HUES64 (cell line): ENCODE results near the gene NEDD8.

Source experiments
- H3K27ac ChIP-seq: 2 replicates; pipeline ENCODE4 v1.7.0; 2013; ENCODE audit warnings: low read depth, low read length, inconsistent platforms
- H3K27me3 ChIP-seq: 2 replicates; pipeline ENCODE4 v1.6.1; 2013; ENCODE audit warnings: mild to moderate bottlenecking, low read length; ENCODE audit not compliant: insufficient read depth
- H3K36me3 ChIP-seq: 2 replicates; pipeline ENCODE4 v1.6.1; 2013; ENCODE audit warnings: mild to moderate bottlenecking, low read length; ENCODE audit not compliant: insufficient read depth
- H3K4me1 ChIP-seq: 2 replicates; pipeline ENCODE4 v1.6.1; 2013; ENCODE audit warnings: mild to moderate bottlenecking, low read length, moderate library complexity; ENCODE audit not compliant: insufficient read depth
- H3K4me3 ChIP-seq: 2 replicates; pipeline ENCODE4 v1.5.1; 2013; ENCODE audit warnings: mild to moderate bottlenecking, low read length, moderate library complexity
- H3K9ac ChIP-seq: 2 replicates; pipeline ENCODE4 v1.6.1; 2013; ENCODE audit warnings: mild to moderate bottlenecking, low read depth, low read length
- H3K9me3 ChIP-seq: 2 replicates; pipeline ENCODE4 v1.6.1; 2013; ENCODE audit warnings: low read depth, low read length; ENCODE audit not compliant: insufficient read depth
- WGBS: fragments of 150-250, 120-280 bp; methylation state at CpG from one replicate; pipeline ENCODE4 v1.1.7; 2013; ENCODE audit warnings: missing lambda C conversion rate; 5-methylcytosine and 5-hydroxymethylcytosine counted together

The NEDD8 gene

GRCh38 chr14:24192933-24193332 is 39.2 kb downstream of the NEDD8 start:
- Histone ChIP-seq H3K9me3 (no peaks in the 10 kb centered on the region), H3K4me1 (peaks cover 4% of the 10 kb centered on the region; the same call in 1 of the 2 replicates), H3K4me3 (no peak overlapping the region), H3K36me3 (peaks cover 33% of the 10 kb centered on the region), H3K27ac (no peak overlapping the region), H3K9ac (no peak overlapping the region), H3K27me3 (no peaks in the 10 kb centered on the region)
- 96% methylated on average over 15 of the region's 15 CpGs for WGBS

GRCh38 chr14:24190416-24190815 is 41.8 kb downstream of the NEDD8 start:
- H3K9me3 ChIP-seq = no peaks in the 10 kb centered on the region
- H3K4me1 ChIP-seq = peaks cover 9% of the 10 kb centered on the region; the same call in 1 of the 2 replicates
- H3K27me3 ChIP-seq = no peaks in the 10 kb centered on the region
- H3K4me3 ChIP-seq = no peak overlapping the region
- no peak overlapping the region for H3K27ac ChIP-seq
- no peak overlapping the region for H3K9ac ChIP-seq
- peaks cover 56% of the 10 kb centered on the region for H3K36me3 ChIP-seq
- 90% methylated on average over 10 of the region's 10 CpGs for WGBS

- Histone ChIP-seq H3K4me1 (peaks cover 9% of the 10 kb centered on the region; the same call in 1 of the 2 replicates), H3K9me3 (no peaks in the 10 kb centered on the region), H3K27me3 (no peaks in the 10 kb centered on the region), H3K9ac (peak overlapping the region; percentile 44; the same call in 1 of the 2 replicates), H3K4me3 (peak overlapping the region; percentile 85), H3K36me3 (peaks cover 65% of the 10 kb centered on the region), H3K27ac (no peak overlapping the region)
- 94% methylated on average over 9 of the region's 9 CpGs for WGBS
Measured at GRCh38 chr14:24189460-24189859, 42.7 kb downstream of the NEDD8 start.

GRCh38 chr14:24189059-24189375 is 43.1 kb downstream of the NEDD8 start:
- WGBS = 0% methylated on average over 3 of the region's 3 CpGs
- Histone ChIP-seq H3K27ac (peak overlapping the region; percentile 34; the same call in 1 of the 2 replicates), H3K27me3 (no peaks in the 10 kb centered on the region), H3K9me3 (no peaks in the 10 kb centered on the region), H3K4me3 (peak overlapping the region; percentile 85), H3K4me1 (peaks cover 9% of the 10 kb centered on the region; the same call in 1 of the 2 replicates), H3K36me3 (peaks cover 69% of the 10 kb centered on the region), H3K9ac (peak overlapping the region; percentile 44; the same call in 1 of the 2 replicates)

GRCh38 chr14:24188251-24189058 is 43.7 kb downstream of the NEDD8 start, which contains the start of gene IPO4:
TSS of gene IPO4 (minus strand) at chr14:24188816. CDS start at chr14:24188787, 29 bp downstream.
- Histone ChIP-seq H3K9ac (peak within 1 kb of the TSS; percentile 84), H3K27ac (peak within 1 kb of the TSS; percentile 66), H3K9me3 (no peaks in the 10 kb centered on the region), H3K36me3 (peaks cover 71% of the 10 kb centered on the region), H3K4me3 (peak within 1 kb of the TSS; percentile 85), H3K4me1 (peaks cover 9% of the 10 kb centered on the region; the same call in 1 of the 2 replicates), H3K27me3 (no peaks in the 10 kb centered on the region)
- under 1% methylated on average over 65 of the region's 65 CpGs for whole genome bisulfite sequencing

- Histone ChIP-seq H3K4me3 (peak overlapping the region; percentile 85), H3K36me3 (peaks cover 74% of the 10 kb centered on the region), H3K9me3 (no peaks in the 10 kb centered on the region), H3K27ac (no peak overlapping the region), H3K4me1 (peaks cover 9% of the 10 kb centered on the region; the same call in 1 of the 2 replicates), H3K27me3 (no peaks in the 10 kb centered on the region), H3K9ac (peak overlapping the region; percentile 84; the same call in 1 of the 2 replicates)
- 95% methylated on average over 2 of the region's 2 CpGs for WGBS
Measured at GRCh38 chr14:24187539-24187915, 44.6 kb downstream of the NEDD8 start.

- Histone ChIP-seq H3K9ac (no peak overlapping the region), H3K9me3 (no peaks in the 10 kb centered on the region), H3K4me1 (peaks cover 9% of the 10 kb centered on the region; the same call in 1 of the 2 replicates), H3K27ac (no peak overlapping the region), H3K27me3 (no peaks in the 10 kb centered on the region), H3K4me3 (no peak overlapping the region), H3K36me3 (peaks cover 74% of the 10 kb centered on the region)
- WGBS = 92% methylated on average over 10 of the region's 10 CpGs
Measured at GRCh38 chr14:24186831-24187538, 45.2 kb downstream of the NEDD8 start.

- Histone ChIP-seq H3K27me3 (no peaks in the 10 kb centered on the region), H3K27ac (no peak overlapping the region), H3K4me3 (no peak overlapping the region), H3K9me3 (no peaks in the 10 kb centered on the region), H3K4me1 (peaks cover 9% of the 10 kb centered on the region; the same call in 1 of the 2 replicates), H3K36me3 (peaks cover 77% of the 10 kb centered on the region), H3K9ac (no peak overlapping the region)
- WGBS = 95% methylated on average over 11 of the region's 11 CpGs
Measured at GRCh38 chr14:24185741-24186140, 46.4 kb downstream of the NEDD8 start.

- H3K9me3 ChIP-seq = no peaks in the 10 kb centered on the region
- no peak overlapping the region for H3K4me3 ChIP-seq
- no peak overlapping the region for H3K9ac ChIP-seq
- peaks cover 81% of the 10 kb centered on the region for H3K36me3 ChIP-seq
- no peak overlapping the region for H3K27ac ChIP-seq
- no peaks in the 10 kb centered on the region for H3K27me3 ChIP-seq
- peaks cover 9% of the 10 kb centered on the region; the same call in 1 of the 2 replicates for H3K4me1 ChIP-seq
- WGBS = 91% methylated on average over 7 of the region's 7 CpGs
Measured at GRCh38 chr14:24185026-24185425, 47.1 kb downstream of the NEDD8 start.

- no peaks in the 10 kb centered on the region for H3K9me3 ChIP-seq
- peaks cover 9% of the 10 kb centered on the region; the same call in 1 of the 2 replicates for H3K4me1 ChIP-seq
- 93% methylated on average over 19 of the region's 19 CpGs for WGBS
- no peak overlapping the region for H3K9ac ChIP-seq
- H3K27ac ChIP-seq = no peak overlapping the region
- no peaks in the 10 kb centered on the region for H3K27me3 ChIP-seq
- H3K36me3 ChIP-seq = peaks cover 83% of the 10 kb centered on the region
- no peak overlapping the region for H3K4me3 ChIP-seq
Measured at GRCh38 chr14:24184104-24184970, 47.8 kb downstream of the NEDD8 start.
